Memory B cell (primary cell): ENCODE measurements around the gene ZMYM2.
"Not testable (repeated sequence)": the region's sequence is repeated elsewhere in the genome, so short reads cannot be mapped to it uniquely, and the experiment has no call there.

Experiments used
- ATAC-seq: fragments of 150-1000 bp; cut with Tn5 transposase; 2 replicates; pipeline ENCODE4 v1.10.0; 2021; ENCODE audit warnings: low read depth, mild to moderate bottlenecking, moderate library complexity
- DNase-seq, 2 donors: peaks; one replicate each; pipeline ENCODE4 v3.0.0; 2022; ENCODE audit warnings: low spot score in 2 of 2
- H3K27ac Mint-ChIP-seq: one replicate; pipeline ENCODE4 v1.8.0; 2022; ENCODE audit warnings: mild to moderate bottlenecking, moderate library complexity, mixed read lengths
- H3K27me3 Mint-ChIP-seq: one replicate; pipeline ENCODE4 v1.8.0; 2022; ENCODE audit warnings: mixed read lengths
- H3K36me3 Mint-ChIP-seq: one replicate; pipeline ENCODE4 v1.8.0; 2022; ENCODE audit warnings: mild to moderate bottlenecking, mixed read lengths
- H3K4me1 Mint-ChIP-seq: one replicate; pipeline ENCODE4 v1.8.0; 2022; ENCODE audit warnings: mixed read lengths
- H3K4me3 Mint-ChIP-seq: one replicate; pipeline ENCODE4 v1.8.0; 2022; ENCODE audit warnings: mild to moderate bottlenecking, moderate library complexity, mixed read lengths
- H3K9me3 Mint-ChIP-seq: one replicate; pipeline ENCODE4 v1.8.0; 2022; ENCODE audit warnings: mixed read lengths

ZMYM2 gene

GRCh38 chr13:19961924-19962323 lies 3.4 kb downstream of the ZMYM2 start:
- DNase-seq (no peak), ATAC-seq (no peak)
- Mint-ChIP-seq H3K4me1 (peaks cover 14% of the 10 kb centered on the region), H3K4me3 (no peak overlapping the region), H3K27ac (peak overlapping the region; percentile 60), H3K36me3 (peaks cover 2% of the 10 kb centered on the region), H3K9me3 (no peaks in the 10 kb centered on the region), H3K27me3 (no peaks in the 10 kb centered on the region)

DNA sequence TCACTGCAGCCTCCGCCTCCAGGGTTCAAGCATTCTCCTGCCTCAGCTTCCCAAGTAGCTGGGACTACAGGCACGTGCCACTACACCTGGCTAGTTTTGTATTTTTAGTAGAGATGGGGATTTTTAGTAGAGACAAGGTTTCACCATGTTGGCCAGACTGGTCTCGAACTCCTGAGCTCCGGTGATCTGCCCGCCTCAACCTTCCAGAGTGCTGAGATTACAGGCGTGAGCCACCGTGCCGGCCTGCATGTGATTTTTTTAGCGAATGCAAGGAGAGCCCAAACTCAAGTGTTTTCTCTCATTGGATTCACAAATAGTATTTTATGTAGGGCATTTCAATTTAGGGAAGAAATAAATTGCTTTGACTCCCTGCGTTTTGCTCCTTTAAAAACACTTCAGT lies 4.4 kb downstream of the ZMYM2 start:
- Mint-ChIP-seq H3K27me3 (no peaks in the 10 kb centered on the region), H3K36me3 (peaks cover 5% of the 10 kb centered on the region), H3K9me3 (no peaks in the 10 kb centered on the region), H3K27ac (no peak overlapping the region), H3K4me3 (no peak overlapping the region), H3K4me1 (peaks cover 22% of the 10 kb centered on the region)
- DNase-seq (no peak), ATAC-seq (no peak)

GRCh38 chr13:19967621-19968020 lies 9.1 kb downstream of the ZMYM2 start:
- no peak overlapping the region for H3K27ac Mint-ChIP-seq
- H3K4me1 Mint-ChIP-seq, result peaks cover 16% of the 10 kb centered on the region
- peak; percentile 26 for ATAC-seq
- H3K9me3 Mint-ChIP-seq, result no peaks in the 10 kb centered on the region
- H3K36me3 Mint-ChIP-seq, result peaks cover 5% of the 10 kb centered on the region
- DNase-seq, result no peak
- no peaks in the 10 kb centered on the region for H3K27me3 Mint-ChIP-seq
- H3K4me3 Mint-ChIP-seq, result no peak overlapping the region

GRCh38 chr13:19974498-19975009 lies 16.0 kb downstream of the ZMYM2 start:
- ATAC-seq, H3K4me3 Mint-ChIP-seq, DNase-seq, H3K27me3 Mint-ChIP-seq, H3K27ac Mint-ChIP-seq, H3K9me3 Mint-ChIP-seq: not testable (repeated sequence)
- Mint-ChIP-seq H3K36me3 (peaks cover 37% of the 10 kb centered on the region), H3K4me1 (peaks cover 14% of the 10 kb centered on the region)

- H3K27me3 Mint-ChIP-seq, result no peaks in the 10 kb centered on the region
- H3K27ac Mint-ChIP-seq, result no peak overlapping the region
- ATAC-seq (no peak), DNase-seq (no peak)
- peaks cover 10% of the 10 kb centered on the region for H3K9me3 Mint-ChIP-seq
- H3K36me3 Mint-ChIP-seq, result peaks cover 41% of the 10 kb centered on the region
- peaks cover 13% of the 10 kb centered on the region for H3K4me1 Mint-ChIP-seq
- H3K4me3 Mint-ChIP-seq, result no peak overlapping the region
These were observed 20.4 kb downstream of the ZMYM2 start for GRCh38 chr13:19978831-19979437.

DNA sequence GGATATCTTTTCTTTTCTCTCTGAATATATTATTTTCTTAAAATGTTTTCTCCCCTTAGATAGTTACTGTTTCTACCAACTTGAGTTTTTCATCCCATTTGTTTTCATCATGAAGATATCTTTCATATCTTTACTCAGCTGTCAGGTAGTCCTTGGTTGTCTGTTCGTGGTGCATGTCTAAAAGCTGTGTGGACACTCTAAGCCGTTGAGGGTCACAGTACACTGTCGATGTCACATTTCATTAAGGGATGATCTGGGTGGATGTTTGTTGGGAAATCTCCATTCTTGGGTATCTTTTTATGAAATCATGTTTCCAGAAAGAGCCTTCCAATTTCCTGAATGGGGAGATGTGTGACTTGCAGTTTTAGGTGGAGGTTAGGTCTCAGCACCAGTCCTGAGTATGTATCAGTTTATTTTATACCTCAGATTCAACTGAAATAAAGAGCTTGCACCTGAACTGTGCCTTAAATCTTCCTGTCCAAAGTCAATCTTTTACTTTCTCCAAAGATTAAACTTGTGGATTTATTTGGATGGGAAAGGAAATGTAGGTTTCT lies 23.2 kb downstream of the ZMYM2 start:
- Mint-ChIP-seq H3K4me1 (peaks cover 14% of the 10 kb centered on the region), H3K4me3 (no peak overlapping the region), H3K27ac (no peak overlapping the region), H3K27me3 (no peaks in the 10 kb centered on the region), H3K36me3 (peaks cover 29% of the 10 kb centered on the region), H3K9me3 (peaks cover 7% of the 10 kb centered on the region)
- no peak for DNase-seq
- no peak for ATAC-seq

DNA sequence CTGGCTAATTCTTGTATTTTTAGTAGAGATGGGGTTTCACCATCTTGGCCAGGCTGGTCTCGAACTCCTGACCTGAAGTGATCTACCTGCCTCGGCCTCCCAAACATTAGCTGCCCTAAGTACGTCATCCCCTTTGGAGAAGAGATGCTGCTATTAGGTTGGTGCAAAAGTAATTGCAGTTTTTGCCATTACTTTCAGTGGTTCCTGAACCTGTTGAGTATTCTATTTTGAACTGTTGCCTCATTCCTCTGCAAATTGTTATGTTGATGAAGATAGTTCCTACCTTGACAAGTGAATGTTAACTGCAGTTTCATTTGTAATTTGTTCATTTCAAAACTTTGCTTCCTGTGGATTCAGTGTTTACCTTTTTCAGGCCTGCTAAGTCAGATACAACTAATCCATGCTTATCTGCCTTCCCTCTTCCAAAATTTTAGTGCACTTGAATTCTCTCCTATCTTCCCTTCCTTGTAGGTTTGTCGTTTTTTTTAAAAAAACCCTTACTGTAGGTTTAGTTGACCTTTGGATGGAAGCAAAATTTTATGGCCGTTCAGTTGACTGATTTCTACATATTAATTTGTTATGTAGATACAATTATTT lies 24.0 kb downstream of the ZMYM2 start:
- ATAC-seq (no peak), DNase-seq (no peak)
- Mint-ChIP-seq H3K27me3 (no peaks in the 10 kb centered on the region), H3K27ac (peak overlapping the region; percentile 36), H3K4me3 (no peak overlapping the region), H3K9me3 (peaks cover 7% of the 10 kb centered on the region), H3K4me1 (peaks cover 14% of the 10 kb centered on the region), H3K36me3 (peaks cover 26% of the 10 kb centered on the region)

GRCh38 chr13:19984430-19985218 lies 26.1 kb downstream of the ZMYM2 start:
- Mint-ChIP-seq H3K9me3 (no peaks in the 10 kb centered on the region), H3K4me1 (peaks cover 20% of the 10 kb centered on the region), H3K36me3 (peaks cover 16% of the 10 kb centered on the region), H3K27ac (peak overlapping the region; percentile 60), H3K27me3 (no peaks in the 10 kb centered on the region), H3K4me3 (no peak overlapping the region)
- peak in 1 of 2 donors; percentile 7 for DNase-seq
- peak; percentile 83 for ATAC-seq

DNA sequence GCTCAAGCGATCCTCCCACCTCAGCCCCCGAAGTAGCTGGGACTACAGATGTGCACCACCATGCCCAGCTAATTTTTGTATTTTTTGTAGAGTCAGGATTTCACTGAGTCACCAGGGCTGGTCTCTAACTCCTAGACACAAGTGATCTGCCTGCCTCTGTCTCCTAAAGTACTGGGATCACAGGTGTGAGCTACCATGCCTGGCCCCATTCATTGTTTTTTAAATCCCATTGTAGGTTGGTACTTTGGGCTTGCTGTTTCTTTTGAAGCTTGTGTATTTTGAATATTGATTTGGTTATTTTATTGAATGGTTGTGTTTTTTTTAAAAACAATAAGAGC lies 26.7 kb downstream of the ZMYM2 start:
- Mint-ChIP-seq H3K4me1 (peaks cover 24% of the 10 kb centered on the region), H3K27me3 (no peaks in the 10 kb centered on the region), H3K36me3 (peaks cover 18% of the 10 kb centered on the region), H3K27ac (peak overlapping the region; percentile 60), H3K9me3 (no peaks in the 10 kb centered on the region), H3K4me3 (no peak overlapping the region)
- ATAC-seq (no peak), DNase-seq (no peak)

DNA sequence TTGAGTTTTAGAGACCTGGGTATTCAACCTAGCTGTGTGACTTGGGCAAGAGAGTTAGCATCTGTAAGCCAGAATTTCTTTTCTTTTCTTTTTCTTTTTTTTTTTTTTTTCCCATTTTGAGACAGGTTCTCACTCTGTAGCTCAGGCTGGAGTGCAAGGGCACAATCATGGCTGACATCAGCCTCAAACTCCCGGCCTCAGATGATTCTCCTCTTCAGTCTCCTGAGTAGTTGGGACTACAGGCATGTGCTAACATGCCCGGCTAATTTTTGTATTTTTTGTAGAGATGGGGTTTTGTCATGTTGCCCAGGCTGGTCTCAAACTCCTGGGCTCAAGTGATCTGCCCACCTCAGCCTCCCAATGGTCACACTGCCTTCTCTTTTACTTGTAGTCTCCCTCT lies 33.0 kb downstream of the ZMYM2 start:
- Mint-ChIP-seq H3K27me3 (no peaks in the 10 kb centered on the region), H3K4me1 (peaks cover 24% of the 10 kb centered on the region), H3K4me3 (no peak overlapping the region), H3K36me3 (peaks cover 26% of the 10 kb centered on the region), H3K27ac (peak overlapping the region; percentile 43), H3K9me3 (no peaks in the 10 kb centered on the region)
- ATAC-seq, result no peak
- DNase-seq, result no peak

DNA sequence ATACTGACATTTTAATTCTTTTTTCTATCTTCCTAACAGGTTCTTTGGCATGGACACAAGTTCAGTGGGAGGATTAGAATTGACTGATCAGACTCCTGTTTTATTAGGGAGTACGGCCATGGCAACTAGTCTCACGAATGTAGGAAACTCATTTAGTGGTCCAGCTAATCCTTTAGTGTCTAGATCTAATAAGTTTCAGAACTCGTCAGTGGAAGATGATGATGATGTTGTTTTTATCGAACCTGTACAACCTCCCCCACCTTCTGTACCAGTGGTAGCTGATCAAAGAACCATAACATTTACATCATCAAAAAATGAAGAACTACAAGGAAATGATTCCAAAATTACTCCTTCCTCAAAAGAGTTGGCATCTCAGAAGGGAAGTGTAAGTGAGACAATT lies 34.5 kb downstream of the ZMYM2 start:
- no peak overlapping the region for H3K4me3 Mint-ChIP-seq
- no peak overlapping the region for H3K27ac Mint-ChIP-seq
- H3K4me1 Mint-ChIP-seq, result peaks cover 28% of the 10 kb centered on the region
- no peak for ATAC-seq
- DNase-seq, result no peak
- H3K9me3 Mint-ChIP-seq, result no peaks in the 10 kb centered on the region
- no peaks in the 10 kb centered on the region for H3K27me3 Mint-ChIP-seq
- H3K36me3 Mint-ChIP-seq, result peaks cover 30% of the 10 kb centered on the region

GRCh38 chr13:19998960-19999359 lies 40.4 kb downstream of the ZMYM2 start:
- Mint-ChIP-seq H3K9me3 (no peaks in the 10 kb centered on the region), H3K4me1 (peaks cover 14% of the 10 kb centered on the region), H3K36me3 (peaks cover 24% of the 10 kb centered on the region), H3K27me3 (no peaks in the 10 kb centered on the region), H3K27ac (peak overlapping the region; percentile 24), H3K4me3 (no peak overlapping the region)
- ATAC-seq (no peak), DNase-seq (no peak)

GRCh38 chr13:20000062-20000552 lies 41.6 kb downstream of the ZMYM2 start:
- Mint-ChIP-seq H3K4me3 (no peak overlapping the region), H3K9me3 (no peaks in the 10 kb centered on the region), H3K36me3 (peaks cover 26% of the 10 kb centered on the region), H3K4me1 (peaks cover 14% of the 10 kb centered on the region), H3K27ac (peak overlapping the region; percentile 62), H3K27me3 (no peaks in the 10 kb centered on the region)
- DNase-seq (no peak), ATAC-seq (no peak)
